HuH-7.5 (cell line): Measurements from ENCODE around the gene HMGCLL1.

Experiments
- DNase-seq: peaks from one replicate; pipeline ENCODE4 v3.0.0; 2011; ENCODE audit warnings: low spot score

HMGCLL1 gene

GRCh38 chr6:55443238-55444134 lies 135.5 kb downstream of the HMGCLL1 start:
- no peak for DNase-seq

- DNase-seq = no peak
Observed at GRCh38 chr6:55438203-55438602, 140.8 kb downstream of the HMGCLL1 start.

DNA sequence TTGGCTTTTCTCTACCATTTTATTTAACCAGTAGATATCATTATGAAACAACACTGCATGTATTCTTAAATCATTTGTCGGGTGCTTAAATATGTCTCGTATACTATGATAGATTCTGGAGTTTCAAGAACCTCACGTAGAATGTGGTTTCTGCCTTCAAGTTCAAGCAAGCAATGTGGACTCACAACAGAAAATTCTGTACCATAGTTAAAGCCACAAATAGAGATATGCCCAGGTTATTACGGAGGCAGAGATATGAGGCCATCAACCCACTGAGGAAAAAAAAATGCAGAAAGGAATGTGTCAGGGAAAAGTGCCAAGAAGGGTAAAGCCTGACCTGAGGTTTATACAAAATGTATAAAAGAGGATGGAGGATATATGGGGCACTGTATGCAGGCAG lies 141.9 kb downstream of the HMGCLL1 start:
- DNase-seq = no peak

DNA sequence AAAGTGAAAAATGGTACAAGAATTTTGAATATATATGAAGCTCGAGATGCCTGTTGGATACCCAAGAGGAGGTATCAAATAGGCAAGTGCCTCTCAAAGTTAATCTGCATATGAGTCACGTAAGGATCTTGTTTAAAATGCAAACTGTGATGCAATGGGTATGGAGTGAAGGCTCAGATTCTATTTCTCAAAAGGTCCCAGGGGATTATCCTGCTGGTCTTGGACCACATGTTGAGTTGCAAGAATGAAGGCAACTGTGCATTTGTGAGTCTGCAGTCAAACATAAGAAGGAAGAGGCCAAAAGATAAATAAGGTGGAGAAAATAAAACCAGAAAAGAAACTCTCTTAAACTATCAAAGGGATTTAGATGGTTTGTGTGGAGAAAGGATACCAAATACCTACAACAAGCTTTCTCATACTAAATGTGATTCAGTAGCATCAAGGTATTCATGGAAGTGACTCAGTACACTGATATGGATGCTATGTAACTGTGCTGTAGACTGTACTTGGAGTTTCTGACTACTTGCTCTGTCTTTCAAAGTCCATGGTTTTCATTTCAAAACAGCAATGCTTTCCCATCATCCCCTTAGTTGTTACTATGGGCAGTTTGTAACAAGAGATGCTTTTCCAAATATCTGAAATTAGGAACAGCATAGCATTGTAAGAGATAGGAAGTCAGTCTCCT lies 145.4 kb downstream of the HMGCLL1 start:
- no peak for DNase-seq

- no peak for DNase-seq
Observed at GRCh38 chr6:55423933-55424332, 155.1 kb downstream of the HMGCLL1 start.

- no peak for DNase-seq
Observed at GRCh38 chr6:55410674-55411073, 168.3 kb downstream of the HMGCLL1 start.

- no peak for DNase-seq
Observed at GRCh38 chr6:55405474-55406235, 173.3 kb downstream of the HMGCLL1 start.

DNA sequence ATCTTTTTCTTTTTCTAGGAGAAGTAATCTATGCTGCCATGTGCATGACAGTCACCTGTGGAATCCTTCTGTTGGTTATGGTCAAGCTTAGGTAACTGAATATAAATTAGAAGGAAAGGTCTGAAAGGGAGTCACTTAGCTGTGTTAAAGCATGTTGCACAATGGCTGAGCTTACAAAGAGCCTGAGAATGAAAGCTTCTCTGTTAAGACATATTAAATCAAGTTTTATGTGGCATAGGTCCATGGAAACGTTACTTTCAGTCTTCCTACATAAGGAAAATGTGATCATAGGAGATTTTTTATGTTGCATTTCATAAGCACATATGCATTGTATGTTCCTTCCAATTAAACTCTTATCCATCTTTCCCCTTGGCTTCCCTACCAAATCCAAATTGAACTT lies 179.6 kb downstream of the HMGCLL1 start:
- no peak for DNase-seq

- DNase-seq = no peak
Observed at GRCh38 chr6:55397986-55398385, 181.0 kb downstream of the HMGCLL1 start.

DNA sequence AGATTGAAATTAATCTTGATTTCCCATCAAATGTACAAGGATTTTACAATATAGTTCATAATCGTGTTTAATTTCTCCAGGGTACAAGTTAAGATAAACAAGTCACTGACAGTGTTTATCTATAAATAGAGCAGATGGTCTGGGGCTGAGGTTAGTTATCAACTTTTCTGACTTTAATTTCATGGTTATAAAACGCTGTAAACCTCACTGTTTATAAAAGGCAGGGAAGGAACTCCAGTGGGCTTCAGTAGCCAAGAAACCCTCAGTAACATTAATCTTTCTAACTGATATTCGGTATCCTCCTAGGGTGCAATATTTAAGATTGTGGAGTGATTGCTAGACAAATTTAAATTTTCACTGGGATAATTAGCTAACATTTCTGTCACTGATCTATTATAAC lies 183.1 kb downstream of the HMGCLL1 start:
- no peak for DNase-seq

DNA sequence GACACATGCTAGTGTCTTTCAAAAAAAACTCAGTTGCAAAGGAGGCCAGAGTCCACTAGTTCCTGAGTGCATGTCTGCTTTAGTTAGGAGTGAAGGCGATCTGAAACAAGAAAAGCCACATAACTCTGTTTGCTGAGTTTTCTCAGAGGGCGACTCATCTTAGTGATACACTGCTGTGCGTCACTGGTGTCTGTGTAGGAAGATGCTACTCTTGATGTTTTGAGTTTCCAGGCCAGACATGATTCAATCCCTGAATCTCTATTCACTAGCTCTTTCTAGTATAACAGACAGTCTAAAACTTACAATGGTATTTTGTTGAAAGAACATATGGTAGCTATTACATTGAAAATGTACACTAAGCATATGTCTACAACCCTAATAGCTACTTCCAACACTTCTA lies 190.8 kb downstream of the HMGCLL1 start:
- DNase-seq = no peak
